Stomach smooth muscle (tissue), 2 donors: ENCODE measurements around the gene ANKRD52.

Source experiments
- H3K27ac ChIP-seq: one replicate; pipeline ENCODE4 v1.7.0; 2013; ENCODE audit warnings: mild to moderate bottlenecking, low read length, inconsistent platforms
- H3K27me3 ChIP-seq, 2 donors: one replicate each; pipeline ENCODE4 v1.7.0; 2013; ENCODE audit warnings: low read length in 2 of 2; ENCODE audit not compliant: insufficient read depth in 2 of 2, control insufficient read depth in 1 of 2
- H3K36me3 ChIP-seq, 2 donors: one replicate each; pipeline ENCODE4 v1.7.0; 2013; ENCODE audit warnings: low read length in 2 of 2; ENCODE audit not compliant: control insufficient read depth in 2 of 2, insufficient read depth in 2 of 2
- H3K4me1 ChIP-seq: one replicate; pipeline ENCODE4 v1.7.0; 2013; ENCODE audit warnings: low read length; ENCODE audit not compliant: control insufficient read depth, insufficient read depth
- H3K4me3 ChIP-seq, 2 donors: one replicate each; pipeline ENCODE4 v1.7.0; 2013; ENCODE audit warnings: low read length in 2 of 2
- H3K9ac ChIP-seq, 2 donors: one replicate each; pipeline ENCODE4 v1.7.0; 2013; ENCODE audit warnings: low read length in 2 of 2, mild to moderate bottlenecking in 1 of 2
- H3K9me3 ChIP-seq, 2 donors: one replicate each; pipeline ENCODE4 v1.7.0; 2013; ENCODE audit warnings: low read length in 2 of 2; ENCODE audit not compliant: control insufficient read depth in 2 of 2
- donor health status: healthy.
- donor health status: Pancreatic carcinoma.

The ANKRD52 gene

DNA sequence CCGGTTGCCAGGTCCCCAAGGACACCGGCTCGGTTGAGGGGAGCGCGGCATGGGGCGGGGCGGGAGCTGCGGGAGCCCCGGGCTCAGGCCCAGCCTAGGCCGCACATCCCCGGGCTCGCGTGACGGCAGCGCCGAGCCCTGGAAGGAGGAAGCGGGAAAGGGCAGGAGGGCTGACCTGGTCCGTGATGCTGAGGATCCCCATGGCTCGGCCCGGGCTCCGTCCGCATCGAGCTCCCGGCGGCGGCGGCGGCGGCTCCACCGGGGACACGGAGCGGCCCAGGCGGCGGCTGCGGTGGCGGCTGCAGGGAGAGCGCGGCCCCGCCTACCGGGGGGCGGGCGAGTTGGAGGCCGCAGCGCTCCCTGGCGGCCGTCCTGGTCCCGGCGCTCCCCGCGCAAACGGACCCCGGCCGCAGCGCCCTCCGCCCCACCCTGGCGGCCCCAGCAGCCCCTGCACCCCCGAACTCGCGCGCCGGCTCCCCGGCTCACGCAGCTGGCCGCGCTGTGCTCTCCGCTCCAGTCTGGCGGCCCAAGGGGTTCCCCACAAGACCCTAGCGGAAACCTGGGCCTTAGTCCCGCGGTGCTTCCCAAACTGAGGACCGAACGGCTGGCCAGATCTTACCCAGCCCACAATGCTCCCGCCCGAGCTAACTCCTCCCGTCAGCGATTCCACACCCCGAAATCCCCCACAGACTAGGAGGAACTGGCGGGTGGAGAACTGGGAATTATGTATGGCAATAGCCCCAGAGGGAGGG is at the start of gene ANKRD52:
TSS of gene ANKRD52 (minus strand) at position 317 of the 752 bp plus-strand sequence. CDS start at position 202, 115 bp downstream.
- Histone ChIP-seq H3K36me3 (peaks cover 27 to 29% of the 10 kb centered on the region in 2 donors), H3K4me1 (peaks cover 28% of the 10 kb centered on the region), H3K27ac (peak within 1 kb of the TSS; percentile 79), H3K27me3 (no peaks in the 10 kb centered on the region), H3K9ac (peak within 1 kb of the TSS; percentile 83 to 92), H3K4me3 (peak within 1 kb of the TSS; percentile 88 to 96), H3K9me3 (no peaks in the 10 kb centered on the region)

DNA sequence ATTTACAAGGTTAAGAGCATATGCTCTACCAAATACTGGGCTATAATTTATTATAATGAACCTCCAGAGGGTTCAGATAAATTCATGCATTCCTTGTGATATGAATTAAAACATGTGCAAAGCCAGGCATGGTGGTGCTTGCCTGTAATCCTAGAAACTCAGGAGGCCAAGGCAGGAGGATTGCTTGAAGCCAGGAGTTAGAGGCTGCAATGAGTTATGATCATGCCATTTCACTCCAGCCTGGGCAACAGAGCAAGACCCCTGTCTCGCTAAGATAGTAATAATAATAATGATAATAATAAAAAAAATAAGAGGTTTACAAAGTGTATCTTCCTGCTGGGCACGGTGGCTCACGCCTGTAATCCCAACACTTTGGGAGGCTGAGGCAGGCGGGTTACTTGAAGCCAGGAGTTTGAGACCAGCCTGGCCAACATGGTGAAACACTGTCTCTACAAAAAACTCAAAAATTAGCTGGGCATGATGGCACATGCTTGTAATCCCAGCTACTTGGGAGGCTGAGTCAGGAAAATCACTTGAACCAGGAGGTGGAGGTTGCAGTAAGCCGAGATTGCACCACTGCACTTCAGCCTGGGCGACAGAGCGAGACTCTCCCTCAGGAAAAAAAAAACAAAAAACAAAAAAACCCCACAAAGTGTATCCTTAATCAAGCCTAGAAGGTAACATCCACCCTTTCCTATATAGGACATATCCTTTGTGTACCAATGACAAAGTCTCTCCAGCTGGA is 49.2 kb upstream of the ANKRD52 start:
- Histone ChIP-seq H3K9ac (no peak overlapping the region), H3K27ac (no peak overlapping the region), H3K9me3 (no peaks in the 10 kb centered on the region), H3K4me3 (no peak overlapping the region), H3K36me3 (peaks cover 6 to 26% of the 10 kb centered on the region in 2 donors), H3K4me1 (no peaks in the 10 kb centered on the region), H3K27me3 (no peaks in the 10 kb centered on the region)

DNA sequence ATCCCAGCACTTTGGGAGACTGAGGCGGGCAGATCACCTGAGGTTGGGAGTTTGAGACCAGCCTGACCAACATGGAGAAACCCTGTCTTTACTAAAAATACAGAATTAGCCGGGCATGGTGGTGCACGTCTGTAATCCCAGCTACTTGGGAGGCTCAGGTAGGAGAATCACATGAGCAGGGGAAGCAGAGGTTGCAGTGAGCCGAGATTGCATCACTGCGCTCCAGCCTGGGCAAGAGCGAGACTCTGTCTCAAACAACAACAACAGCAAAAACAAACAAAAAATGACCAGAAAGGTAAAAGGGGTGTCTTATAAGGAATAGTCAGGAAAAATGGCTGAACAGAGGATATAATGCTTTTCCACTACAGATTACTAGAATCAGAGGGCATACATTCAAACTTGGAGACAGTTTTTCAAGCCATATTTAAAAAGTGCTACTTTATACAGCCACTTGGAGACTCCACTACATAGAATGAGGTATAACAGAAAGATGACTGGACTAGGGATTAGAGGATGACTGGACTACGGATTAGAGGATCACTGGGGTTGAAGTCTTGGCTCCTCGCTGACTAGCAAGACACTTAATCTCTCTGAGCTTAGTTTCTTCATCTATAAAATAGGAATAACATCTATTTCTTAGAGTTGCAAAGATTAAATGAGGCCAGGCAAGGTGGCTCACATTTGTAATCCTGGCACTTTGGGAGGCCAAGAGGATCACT is 46.8 kb upstream of the ANKRD52 start:
- Histone ChIP-seq H3K9ac (no peak overlapping the region), H3K4me1 (peaks cover 14% of the 10 kb centered on the region), H3K27me3 (no peaks in the 10 kb centered on the region), H3K36me3 (peaks cover 0 to 15% of the 10 kb centered on the region in 2 donors), H3K4me3 (no peak overlapping the region), H3K9me3 (no peaks in the 10 kb centered on the region), H3K27ac (no peak overlapping the region)

DNA sequence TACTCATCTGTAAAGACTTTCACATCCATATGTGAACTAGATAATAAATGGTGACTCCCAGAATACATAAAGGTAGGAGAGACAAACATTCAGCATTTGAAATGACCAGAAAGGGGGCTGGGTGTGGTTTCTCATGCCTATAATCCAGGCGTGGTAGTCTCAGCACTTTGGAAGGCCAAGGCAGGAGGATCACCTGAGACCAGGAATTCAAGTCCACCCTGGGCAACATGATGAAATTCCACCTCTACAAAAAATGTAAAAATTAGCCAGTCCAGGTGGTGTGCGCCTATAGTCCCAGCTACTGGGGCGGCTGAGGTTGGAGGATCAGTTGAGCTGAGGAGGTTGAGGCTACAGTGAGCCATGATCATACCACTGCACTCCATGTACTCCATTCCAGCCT is 46.1 kb upstream of the ANKRD52 start:
- no peak overlapping the region for H3K27ac ChIP-seq
- peaks cover 18% of the 10 kb centered on the region for H3K4me1 ChIP-seq

DNA sequence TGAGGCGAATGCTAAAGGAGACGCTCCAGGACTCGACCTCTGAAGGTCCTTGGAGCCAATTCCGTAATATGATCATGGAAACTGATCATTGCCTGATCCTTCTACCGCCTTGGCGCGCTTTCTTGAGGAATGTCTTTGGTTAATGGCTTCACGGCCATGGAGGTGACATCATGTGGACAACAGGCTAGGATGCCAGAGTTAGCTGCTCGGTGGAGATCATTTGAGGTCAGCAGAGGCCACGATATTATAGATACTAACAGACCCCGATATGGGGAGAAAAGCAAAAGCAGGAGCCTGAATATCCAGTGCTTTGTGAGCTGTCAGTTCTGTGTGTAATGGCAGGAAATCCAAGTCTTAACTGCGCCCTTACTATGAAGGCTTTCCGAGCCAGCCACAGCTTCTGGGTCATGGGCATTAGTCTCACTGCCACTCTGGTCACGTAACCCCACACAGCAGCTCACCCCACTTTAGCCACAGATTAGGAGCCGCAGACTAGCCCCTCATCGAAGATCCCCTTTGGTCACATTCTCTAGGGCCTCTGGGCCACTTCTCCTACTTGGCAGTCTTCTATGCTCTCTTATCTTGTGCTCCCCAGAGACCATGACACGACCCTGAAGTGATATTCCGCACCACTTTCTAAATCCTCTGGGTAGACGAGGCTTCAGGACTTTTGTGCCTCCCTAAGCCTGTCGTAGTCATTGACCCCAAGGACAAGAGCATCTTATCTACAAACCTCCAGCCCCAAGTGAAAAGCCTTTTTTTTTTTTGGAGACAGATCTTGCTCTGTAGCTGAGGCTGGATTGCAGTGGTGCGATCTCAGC is 42.7 kb upstream of the ANKRD52 start:
- peaks cover 0 to 6% of the 10 kb centered on the region in 2 donors for H3K36me3 ChIP-seq
- H3K9me3 ChIP-seq: no peaks in the 10 kb centered on the region
- peak overlapping the region; percentile 97 for H3K27ac ChIP-seq
- no peaks in the 10 kb centered on the region for H3K27me3 ChIP-seq
- peak overlapping the region; percentile 85 to 96 for H3K4me3 ChIP-seq
- H3K4me1 ChIP-seq: peaks cover 29% of the 10 kb centered on the region
- peak overlapping the region; percentile 84 to 94 for H3K9ac ChIP-seq

More for the DNA sequence above, 46.1 kb upstream of the ANKRD52 start:
- Histone ChIP-seq H3K27me3 (no peaks in the 10 kb centered on the region), H3K4me3 (no peak overlapping the region), H3K9ac (no peak overlapping the region), H3K9me3 (no peaks in the 10 kb centered on the region), H3K36me3 (peaks cover 0 to 14% of the 10 kb centered on the region in 2 donors)

DNA sequence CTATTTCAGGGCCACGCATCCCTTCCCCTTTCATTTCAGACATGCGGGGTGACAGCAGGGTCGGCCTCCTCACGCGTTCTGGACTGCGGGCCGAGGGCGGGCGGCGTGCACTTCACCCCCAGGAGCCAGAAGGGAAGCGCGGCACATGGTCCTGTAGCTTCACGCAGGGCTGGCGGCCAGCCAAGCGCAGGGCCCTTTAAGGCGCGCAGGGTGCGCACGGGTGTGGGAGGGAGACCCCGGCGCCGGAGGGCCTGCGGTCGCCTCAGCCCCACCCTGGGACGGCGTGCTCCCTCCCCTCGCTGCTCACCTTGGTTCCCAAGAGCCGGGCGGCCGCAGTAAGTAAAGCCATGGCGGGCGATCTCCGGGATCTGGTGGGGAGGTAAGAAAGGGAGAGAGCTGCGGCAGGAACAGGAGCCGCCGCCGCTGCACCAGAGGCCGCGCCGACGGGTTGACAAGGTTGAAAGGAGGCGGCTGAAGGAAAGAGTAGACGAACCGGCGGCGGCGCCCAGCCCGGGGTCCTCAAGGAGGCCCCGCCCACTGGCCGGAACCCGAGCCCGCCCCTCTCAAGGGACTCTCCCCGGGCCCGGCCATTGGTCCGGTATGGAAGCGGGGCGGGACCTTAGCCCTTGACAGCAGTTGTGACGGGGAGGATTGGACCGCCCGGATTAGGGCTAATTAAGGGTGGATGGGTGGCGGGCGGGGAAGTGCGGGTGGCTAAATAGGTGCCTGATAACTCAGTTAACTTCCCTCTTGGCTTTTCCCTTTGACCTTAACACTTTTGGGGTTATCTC is 41.9 kb upstream of the ANKRD52 start, which contains the start of gene CS:
TSS of gene CS (minus strand) at position 478 of the 791 bp plus-strand sequence. CDS start at position 349, 129 bp downstream.
- H3K4me1 ChIP-seq: peaks cover 29% of the 10 kb centered on the region

DNA sequence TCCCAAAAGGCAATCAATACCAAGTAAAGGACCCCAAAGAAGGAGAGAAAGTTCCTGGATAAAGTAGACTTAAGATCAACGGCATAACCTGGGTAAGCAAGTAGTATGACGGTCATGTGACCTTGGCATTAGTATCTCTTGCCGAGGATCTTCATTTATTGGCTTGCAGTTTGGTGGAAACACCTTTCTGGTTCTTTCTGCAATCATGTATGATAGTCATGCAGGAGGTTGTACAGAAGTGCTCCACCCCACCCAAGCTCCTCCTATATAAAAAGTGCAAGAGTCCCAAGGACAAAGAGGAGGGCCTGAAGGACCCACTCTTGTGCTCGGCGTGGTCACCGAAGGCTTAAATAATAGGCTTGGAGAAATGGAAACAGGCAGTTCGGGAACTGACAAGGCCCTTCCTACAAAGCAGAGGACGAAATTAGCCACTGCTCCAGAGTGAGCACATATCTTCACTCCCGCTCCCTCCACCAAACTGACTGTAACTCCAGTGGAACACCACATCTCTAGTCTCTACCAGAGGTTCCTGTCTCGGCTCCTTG is 41.2 kb upstream of the ANKRD52 start:
- peaks cover 2 to 3% of the 10 kb centered on the region in 2 donors for H3K36me3 ChIP-seq
- H3K27ac ChIP-seq: peak overlapping the region; percentile 97
- peaks cover 29% of the 10 kb centered on the region for H3K4me1 ChIP-seq
- peak overlapping the region; percentile 82 to 96 for H3K4me3 ChIP-seq
- H3K9me3 ChIP-seq: no peaks in the 10 kb centered on the region
- no peaks in the 10 kb centered on the region for H3K27me3 ChIP-seq
- H3K9ac ChIP-seq: peak overlapping the region; percentile 50 to 85

More for the DNA sequence above, 41.9 kb upstream of the ANKRD52 start, which contains the start of gene CS:
- no peaks in the 10 kb centered on the region for H3K9me3 ChIP-seq
- peak within 1 kb of the TSS; percentile 84 to 94 for H3K9ac ChIP-seq
- peaks cover 0 to 3% of the 10 kb centered on the region in 2 donors for H3K36me3 ChIP-seq
- no peaks in the 10 kb centered on the region for H3K27me3 ChIP-seq
- H3K27ac ChIP-seq: peak within 1 kb of the TSS; percentile 97
- peak within 1 kb of the TSS; percentile 85 to 96 for H3K4me3 ChIP-seq

DNA sequence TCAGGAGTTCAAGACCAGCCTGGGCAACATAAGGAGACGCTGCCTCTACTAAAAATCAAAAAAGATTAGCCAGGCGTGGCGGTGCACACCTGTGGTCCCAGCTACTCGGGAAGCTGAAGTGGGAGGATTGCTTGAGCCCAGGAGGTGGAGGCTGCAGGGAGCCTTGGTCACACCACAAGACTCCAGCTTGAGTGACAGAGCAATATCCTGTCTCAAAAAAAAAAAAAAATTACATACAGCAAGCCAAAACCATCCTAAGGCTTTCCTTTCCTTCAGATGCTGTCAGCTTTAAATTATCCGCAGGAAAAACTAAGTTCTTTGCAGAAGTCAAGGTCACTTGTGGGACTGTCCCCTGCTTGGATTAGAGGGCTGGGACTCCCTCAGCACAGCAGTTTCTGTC is 40.6 kb upstream of the ANKRD52 start:
- H3K9me3 ChIP-seq: no peaks in the 10 kb centered on the region
- H3K36me3 ChIP-seq: peaks cover 0 to 2% of the 10 kb centered on the region in 2 donors
- peak overlapping the region; percentile 97 for H3K27ac ChIP-seq
- H3K4me1 ChIP-seq: peaks cover 29% of the 10 kb centered on the region
- H3K4me3 ChIP-seq: peak overlapping the region; percentile 82 to 96
- no peaks in the 10 kb centered on the region for H3K27me3 ChIP-seq
- peak overlapping the region; percentile 50 to 85 for H3K9ac ChIP-seq

DNA sequence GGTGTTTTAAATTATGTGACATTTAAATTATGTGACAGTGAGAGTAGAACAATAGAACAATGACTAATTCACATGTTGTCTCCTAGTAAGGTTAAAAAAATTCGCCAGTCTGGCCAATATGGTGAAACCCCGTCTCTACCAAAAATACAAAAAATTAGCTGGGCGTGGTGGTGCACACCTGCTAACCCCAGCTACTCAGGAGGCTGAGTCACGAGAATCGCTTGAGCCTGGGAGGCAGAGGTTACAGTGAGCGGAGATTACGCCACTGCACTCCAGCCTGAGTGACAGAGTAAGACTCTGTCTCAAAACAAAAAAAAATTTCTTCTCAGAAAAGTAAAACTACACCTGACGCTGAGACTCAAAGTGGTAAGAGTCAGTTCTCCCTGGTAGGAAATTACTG is 39.2 kb upstream of the ANKRD52 start:
- Histone ChIP-seq H3K9ac (no peak overlapping the region), H3K4me1 (peaks cover 29% of the 10 kb centered on the region), H3K4me3 (no peak overlapping the region), H3K36me3 (peaks cover 0 to 2% of the 10 kb centered on the region in 2 donors), H3K9me3 (no peaks in the 10 kb centered on the region), H3K27me3 (no peaks in the 10 kb centered on the region), H3K27ac (no peak overlapping the region)
